GM12878 (cell line): ENCODE data around the gene LPCAT3. TPM values are rescaled to one million over a fixed set of nuclear protein-coding genes. Genes with fewer than 3 reads are reported as not detected.

Experiments used
- ATAC-seq: fragments of 200-7000 bp; cut with Tn5 transposase; 3 replicates; pipeline ENCODE4 v1.9.1; 2020; ENCODE audit warnings: mild to moderate bottlenecking, moderate library complexity
- BruUV-seq: library from RNA; stranded (reverse); fragments of 400-500 nt; replicated peaks from 2 replicates; lab custom pipeline; 2021; lab: Mats Ljungman, UMichigan
- CTCF ChIA-PET: fragments of 300-600 bp; sonication (Branson Sonifier 250); formaldehyde crosslinking; extraction: SDS; loops from one replicate; lab custom pipeline; 2021; ENCODE audit warnings: inconsistent platforms; lab: Yijun Ruan, JAX
- POLR2A ChIA-PET: fragments of 350-600 bp; formaldehyde crosslinking; extraction: SDS; loops from one replicate; lab custom pipeline; 2021; ENCODE audit warnings: inconsistent platforms; lab: Charles Lee
- RAD21 ChIA-PET: fragments of 300-600 bp; sonication (Branson Sonifier 250); formaldehyde crosslinking; loops from one replicate; lab custom pipeline; 2023; ENCODE audit warnings: antibody characterized with exemption; ENCODE audit not compliant: unreplicated experiment; lab: Charles Lee
- SMC1A ChIA-PET: fragments of 300-600 bp; sonication (Branson Sonifier 250); formaldehyde crosslinking; loops from one replicate; lab custom pipeline; 2023; ENCODE audit not compliant: unreplicated experiment, uncharacterized antibody; lab: Charles Lee
- DNase-seq: peaks from one replicate; pipeline ENCODE4 v3.0.0-alpha.2; 2011; ENCODE audit warnings: low read depth, low spot score
- FAIRE-seq: peaks from 3 replicates; lab custom pipeline; 2011; peaks lifted over from hg19 to GRCh38; lab: Jason Lieb, UNC
- H2AFZ ChIP-seq: 2 replicates; pipeline ENCODE4 v1.6.0; 2011; ENCODE audit warnings: low read depth, low read length, control low read depth; ENCODE audit not compliant: control insufficient read depth
- H3K27ac ChIP-seq: 2 replicates; pipeline ENCODE4 v1.5.1; 2011; ENCODE audit warnings: control low read depth; ENCODE audit not compliant: control insufficient read depth, insufficient read depth
- H3K27me3 ChIP-seq, 2 experiments: replicated peaks in 1 of 2; 2 replicates each; pipeline versions ENCODE4 v1.6.0 to v1.6.1; 2011; ENCODE audit warnings: low read length in 1 of 2; ENCODE audit not compliant: control insufficient read depth in 2 of 2, insufficient read depth in 2 of 2
- H3K36me3 ChIP-seq, 2 experiments: 2 replicates each; pipeline ENCODE4 v1.5.1; 2011; ENCODE audit warnings: low read length in 1 of 2; ENCODE audit not compliant: control insufficient read depth in 2 of 2, insufficient read depth in 2 of 2
- H3K4me1 ChIP-seq: 2 replicates; pipeline ENCODE4 v1.6.1; 2011; ENCODE audit warnings: mild to moderate bottlenecking, low read length, moderate library complexity, mixed read lengths; ENCODE audit not compliant: control insufficient read depth, insufficient read depth
- H3K4me2 ChIP-seq: 2 replicates; pipeline ENCODE4 v1.6.0; 2011; ENCODE audit warnings: control low read depth; ENCODE audit not compliant: control insufficient read depth, insufficient read depth
- H3K4me3 ChIP-seq: fragments of 200-600 bp; sonication (generic); 2 replicates; pipeline ENCODE4 v1.5.1; 2016
- H3K79me2 ChIP-seq: 2 replicates; pipeline ENCODE4 v1.6.0; 2011; ENCODE audit warnings: low read length; ENCODE audit not compliant: control insufficient read depth, insufficient read depth
- H3K9ac ChIP-seq: 2 replicates; pipeline ENCODE4 v1.8.0; 2011; ENCODE audit warnings: low read length, control low read depth, mixed read lengths; ENCODE audit not compliant: control insufficient read depth, insufficient read depth
- H3K9me3 ChIP-seq: replicated peaks from 3 replicates; pipeline ENCODE4 v1.5.1; 2011; ENCODE audit warnings: mild to moderate bottlenecking, low read length; ENCODE audit not compliant: control insufficient read depth, insufficient read depth
- H4K20me1 ChIP-seq: 2 replicates; pipeline ENCODE4 v1.6.0; 2011; ENCODE audit not compliant: control insufficient read depth, insufficient read depth
- CEBPB ChIP-seq, 2 experiments: fragments of 150-350 bp in 1 of 2; IDR thresholded peaks; 2 replicates each; pipeline ENCODE4 v1.6.1; 2012 to 2014; ENCODE audit warnings: low read depth in 2 of 2, low read length in 2 of 2, borderline replicate concordance in 1 of 2, inconsistent platforms in 1 of 2
- HDGF ChIP-seq: fragments of 450-650 bp; IDR thresholded peaks from 2 replicates; pipeline ENCODE4 v1.6.1; 2016; ENCODE audit warnings: antibody characterized with exemption
- SMAD1 ChIP-seq: fragments of 450-650 bp; IDR thresholded peaks from 2 replicates; pipeline ENCODE4 v1.6.1; 2018; ENCODE audit warnings: mild to moderate bottlenecking, low read depth; ENCODE audit not compliant: partially characterized antibody
- SMAD5 ChIP-seq: IDR thresholded peaks from 2 replicates; pipeline ENCODE4 v1.6.1; 2016; ENCODE audit warnings: antibody characterized with exemption, low read depth
- WGBS: methylation state at CpG from one replicate; pipeline ENCODE4 v1.1.6; 2016; ENCODE audit warnings: low lambda C conversion rate; ENCODE audit not compliant: insufficient replicate concordance, insufficient coverage; ENCODE audit errors: missing lambda C conversion rate; 5-methylcytosine and 5-hydroxymethylcytosine counted together
- in situ Hi-C: fragments of 300-500 bp; cut with MboI; formaldehyde crosslinking; loops from 9 replicates; pipeline ENCODE4 v1.14.3; 2018; ENCODE audit warnings: mixed read lengths
- intact Hi-C: fragments of 100-400 bp; cut with micrococcal nuclease; formaldehyde crosslinking; loops from one replicate; pipeline ENCODE4 v1.14.2; 2022; ENCODE audit not compliant: unreplicated experiment
- polyA plus RNA-seq, 11 experiments: library from polyadenylated mRNA; depleted of rRNA in 4 of 11; unstranded in 6 of 11; stranded (reverse) in 5 of 11; fragments of >200 nt; fragmentation: Nextera tagmentation in 4 of 11; fragmentation: Illumina TruSeq in 1 of 11; extraction: Ambion mirVana in 4 of 11; extraction: Trizol in 1 of 11; gene quantifications; 1 replicate in 1 of 11; 2 replicates in 10 of 11; pipeline versions ENCODE4 v1.2.1 to v1.2.3, GENCODE V29; 2011 to 2016; ENCODE audit warnings: inconsistent platforms in 2 of 11, missing spikeins in 2 of 11, low read depth in 1 of 11
- total RNA-seq, 4 experiments: library from RNA; depleted of rRNA in 3 of 4; stranded (reverse); fragments of >200 nt in 3 of 4; fragmentation: Illumina TruSeq in 1 of 4; extraction: Trizol in 1 of 4; gene quantifications; 2 replicates each; pipeline versions ENCODE4 v1.2.1 to v1.2.3, GENCODE V29; 2013 to 2021
- TF ChIP-seq, protein P1 (sequence below): fragments of 450-650 bp; IDR thresholded peaks from 2 replicates; pipeline ENCODE4 v1.6.1; 2017; ENCODE audit warnings: antibody characterized with exemption, mild to moderate bottlenecking, moderate library complexity

The LPCAT3 gene
- total and polyA plus RNA-seq, 10 of the 15 experiments (the other 5 are each of a cell fraction or from before 2014, with no cell fraction given): 2.6 to 48.3 (median 23.0) TPM

- Histone ChIP-seq H3K27ac (no peak overlapping the region), H4K20me1 (no peaks in the 10 kb centered on the region), H3K27me3 (peaks cover 0 to 3% of the 10 kb centered on the region in 2 experiments; a peak in 2 of 4 replicates), H3K36me3 (no peaks in the 10 kb centered on the region), H3K4me3 (no peak overlapping the region), H3K4me2 (no peak overlapping the region)
- ChIA-PET SMC1A (no interaction called here), CTCF (no interaction called here)
- in situ Hi-C loops: no loop called here
- TF ChIP-seq CEBPB (IDR thresholded peaks at IDR 0.05; ENCODE audit: borderline replicate concordance in 1 of 2, low read depth in 2 of 2, low read length in 2 of 2): no peak
- TF ChIP-seq SMAD1: no peak
- no peak for TF ChIP-seq SMAD5
- TF ChIP-seq, protein P1, sequence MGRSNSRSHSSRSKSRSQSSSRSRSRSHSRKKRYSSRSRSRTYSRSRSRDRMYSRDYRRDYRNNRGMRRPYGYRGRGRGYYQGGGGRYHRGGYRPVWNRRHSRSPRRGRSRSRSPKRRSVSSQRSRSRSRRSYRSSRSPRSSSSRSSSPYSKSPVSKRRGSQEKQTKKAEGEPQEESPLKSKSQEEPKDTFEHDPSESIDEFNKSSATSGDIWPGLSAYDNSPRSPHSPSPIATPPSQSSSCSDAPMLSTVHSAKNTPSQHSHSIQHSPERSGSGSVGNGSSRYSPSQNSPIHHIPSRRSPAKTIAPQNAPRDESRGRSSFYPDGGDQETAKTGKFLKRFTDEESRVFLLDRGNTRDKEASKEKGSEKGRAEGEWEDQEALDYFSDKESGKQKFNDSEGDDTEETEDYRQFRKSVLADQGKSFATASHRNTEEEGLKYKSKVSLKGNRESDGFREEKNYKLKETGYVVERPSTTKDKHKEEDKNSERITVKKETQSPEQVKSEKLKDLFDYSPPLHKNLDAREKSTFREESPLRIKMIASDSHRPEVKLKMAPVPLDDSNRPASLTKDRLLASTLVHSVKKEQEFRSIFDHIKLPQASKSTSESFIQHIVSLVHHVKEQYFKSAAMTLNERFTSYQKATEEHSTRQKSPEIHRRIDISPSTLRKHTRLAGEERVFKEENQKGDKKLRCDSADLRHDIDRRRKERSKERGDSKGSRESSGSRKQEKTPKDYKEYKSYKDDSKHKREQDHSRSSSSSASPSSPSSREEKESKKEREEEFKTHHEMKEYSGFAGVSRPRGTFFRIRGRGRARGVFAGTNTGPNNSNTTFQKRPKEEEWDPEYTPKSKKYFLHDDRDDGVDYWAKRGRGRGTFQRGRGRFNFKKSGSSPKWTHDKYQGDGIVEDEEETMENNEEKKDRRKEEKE: no peak
- no peak for TF ChIP-seq HDGF
- TF ChIP-seq, all 136 proteins: peak for 0
- DNase-seq (no peak), ATAC-seq (no peak), FAIRE-seq (no peak)
- H2AFZ ChIP-seq: no peak overlapping the region
- no peaks in the 10 kb centered on the region for H3K79me2 ChIP-seq
- POLR2A ChIA-PET: no interaction called here
- H3K9me3 ChIP-seq: no peaks in the 10 kb centered on the region
- intact Hi-C loops: no loop called here
- BruUV-seq: no TSS peak
- H3K9ac ChIP-seq: no peak overlapping the region
- WGBS: 57% methylated on average over 7 of the region's 7 CpGs
- H3K4me1 ChIP-seq: no peaks in the 10 kb centered on the region
- RAD21 ChIA-PET: interaction anchor here (1.6 kb wide), 1 partner anchor 52 kb away, joined by 4 read pairs; no protein-coding TSS in a partner anchor
Observed at GRCh38 chr12:7061596-7061995, 43.3 kb upstream of the LPCAT3 start.
